Gastroesophageal sphincter (tissue), 4 donors: Measurements from ENCODE around the gene TP73. TPM values are rescaled to one million over a fixed set of nuclear protein-coding genes. Genes with fewer than 3 reads are reported as not detected.

Experiments
- ATAC-seq: fragments of 150-250 bp; one replicate; pipeline ENCODE4 v1.9.1; 2016; ENCODE audit warnings: mild to moderate bottlenecking, moderate library complexity
- H3K27ac ChIP-seq, 4 donors: fragments of 200-600 bp; sonication (generic) in 3 of 4; 1 replicate in 3 of 4; 2 replicates in 1 of 4; pipeline ENCODE4 v1.5.1; 2016 to 2019
- H3K27me3 ChIP-seq: fragments of 200-600 bp; sonication (generic); one replicate; pipeline ENCODE4 v1.5.1; 2019
- H3K36me3 ChIP-seq, 2 donors: fragments of 200-600 bp; sonication (generic); one replicate each; pipeline ENCODE4 v1.5.1; 2019; ENCODE audit warnings: control low read depth in 1 of 2
- H3K4me1 ChIP-seq, 3 donors: fragments of 200-600 bp; sonication (generic); 1 replicate in 2 of 3; 2 replicates in 1 of 3; pipeline ENCODE4 v1.5.1; 2016 to 2019; ENCODE audit warnings: control low read depth in 2 of 3
- H3K4me3 ChIP-seq, 2 donors: fragments of 200-600 bp; sonication (generic); one replicate each; pipeline ENCODE4 v1.5.1; 2019; ENCODE audit warnings: mild to moderate bottlenecking in 1 of 2, moderate library complexity in 1 of 2
- H3K9me3 ChIP-seq, 3 donors: fragments of 200-600 bp; sonication (generic); one replicate each; pipeline ENCODE4 v1.5.1; 2017 to 2019; ENCODE audit warnings: control low read depth in 2 of 3
- EP300 ChIP-seq: sonication (generic); formaldehyde crosslinking; IDR thresholded peaks from one replicate; pipeline ENCODE4 v1.6.1; 2017; ENCODE audit warnings: antibody characterized with exemption, mild to moderate bottlenecking
- POLR2A ChIP-seq, 2 donors: fragments of 450-650 bp; IDR thresholded peaks; one replicate each; pipeline ENCODE4 v1.6.1; 2017; ENCODE audit warnings: antibody characterized with exemption in 2 of 2, mild to moderate bottlenecking in 2 of 2, moderate library complexity in 1 of 2
- POLR2AphosphoS5 ChIP-seq: sonication (generic); formaldehyde crosslinking; IDR thresholded peaks from one replicate; pipeline ENCODE4 v1.6.1; 2017; ENCODE audit warnings: antibody characterized with exemption
- WGBS, 2 donors: methylation state at CpG; one replicate each; pipeline ENCODE4 v1.1.5; 2018; ENCODE audit warnings: low coverage in 1 of 2; 5-methylcytosine and 5-hydroxymethylcytosine counted together
- total RNA-seq, 4 donors: library from RNA; depleted of rRNA; stranded (reverse); fragments of >200 nt; gene quantifications; one replicate each; pipeline ENCODE4 v1.1.0, GENCODE V29; 2016
- TF ChIP-seq, protein P1 (sequence below), 4 experiments: fragments of 200-600 bp in 2 of 4; fragments of 450-650 bp in 2 of 4; sonication (generic) in 1 of 4; IDR thresholded peaks; one replicate each; pipeline ENCODE4 v1.5.1; 2017 to 2019; ENCODE audit warnings: antibody characterized with exemption in 4 of 4, mild to moderate bottlenecking in 2 of 4, moderate library complexity in 2 of 4

The TP73 gene
- total RNA-seq, 4 donors from 2014 or later = 0.19 to 0.22 TPM; not detected in 2

DNA sequence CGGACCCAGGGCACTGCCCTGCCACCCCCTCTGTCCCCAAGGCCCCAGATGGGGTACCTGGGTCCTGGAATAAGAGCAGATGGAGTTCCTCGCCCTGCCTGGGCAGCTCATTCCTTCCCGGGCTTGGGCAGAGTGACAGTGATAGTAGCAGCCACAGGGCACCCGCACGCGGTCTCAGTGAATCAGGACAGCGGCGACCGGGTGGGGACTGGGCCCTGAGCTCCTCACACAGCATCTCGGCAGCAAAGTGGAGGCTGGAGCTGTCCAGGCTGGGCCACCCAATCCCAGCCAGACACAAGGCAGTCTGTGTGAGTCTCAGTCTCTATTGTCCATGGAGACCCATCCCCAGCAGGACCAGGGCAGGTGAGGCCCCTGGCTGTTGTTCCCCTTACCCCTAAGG is 62.5 kb downstream of the TP73 start:
- H3K4me3 ChIP-seq = no peak overlapping the region
- WGBS, 2 donors = no CpG with 5 or more reads among the region's 10 CpGs
- H3K27ac ChIP-seq = no peak overlapping the region
- peaks cover 92% of the 10 kb centered on the region for H3K27me3 ChIP-seq
- TF ChIP-seq POLR2A (IDR thresholded peaks at IDR 0.05) = no peak
- TF ChIP-seq EP300 = no peak
- no peak for TF ChIP-seq POLR2AphosphoS5
- TF ChIP-seq, protein P1, sequence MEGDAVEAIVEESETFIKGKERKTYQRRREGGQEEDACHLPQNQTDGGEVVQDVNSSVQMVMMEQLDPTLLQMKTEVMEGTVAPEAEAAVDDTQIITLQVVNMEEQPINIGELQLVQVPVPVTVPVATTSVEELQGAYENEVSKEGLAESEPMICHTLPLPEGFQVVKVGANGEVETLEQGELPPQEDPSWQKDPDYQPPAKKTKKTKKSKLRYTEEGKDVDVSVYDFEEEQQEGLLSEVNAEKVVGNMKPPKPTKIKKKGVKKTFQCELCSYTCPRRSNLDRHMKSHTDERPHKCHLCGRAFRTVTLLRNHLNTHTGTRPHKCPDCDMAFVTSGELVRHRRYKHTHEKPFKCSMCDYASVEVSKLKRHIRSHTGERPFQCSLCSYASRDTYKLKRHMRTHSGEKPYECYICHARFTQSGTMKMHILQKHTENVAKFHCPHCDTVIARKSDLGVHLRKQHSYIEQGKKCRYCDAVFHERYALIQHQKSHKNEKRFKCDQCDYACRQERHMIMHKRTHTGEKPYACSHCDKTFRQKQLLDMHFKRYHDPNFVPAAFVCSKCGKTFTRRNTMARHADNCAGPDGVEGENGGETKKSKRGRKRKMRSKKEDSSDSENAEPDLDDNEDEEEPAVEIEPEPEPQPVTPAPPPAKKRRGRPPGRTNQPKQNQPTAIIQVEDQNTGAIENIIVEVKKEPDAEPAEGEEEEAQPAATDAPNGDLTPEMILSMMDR (IDR thresholded peaks at IDR 0.05) = no peak
- peaks cover 0 to 6% (median 0%) of the 10 kb centered on the region in 3 donors for H3K4me1 ChIP-seq
- ATAC-seq = no peak
- H3K36me3 ChIP-seq = no peaks in the 10 kb centered on the region
- H3K9me3 ChIP-seq = no peaks in the 10 kb centered on the region

DNA sequence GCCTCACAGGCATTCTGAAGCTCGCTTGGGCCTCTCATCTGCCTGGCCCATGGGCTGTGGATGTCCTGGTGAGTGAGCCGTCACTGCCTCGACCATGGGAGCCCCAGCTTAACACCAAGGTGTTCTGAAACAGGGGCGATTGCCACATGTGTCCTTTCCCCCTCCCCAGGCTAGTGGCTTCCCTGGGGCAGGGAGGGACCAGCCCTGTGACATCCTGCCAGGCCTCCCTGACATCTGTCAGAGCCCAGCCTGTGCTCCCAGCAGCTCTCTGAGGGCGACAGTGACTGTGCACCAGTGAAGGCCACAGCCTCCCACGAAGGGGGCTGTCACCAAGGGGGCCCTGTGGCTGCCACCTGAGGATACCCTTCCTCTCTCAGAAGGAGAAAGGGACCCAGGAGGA is 64.0 kb downstream of the TP73 start:
- no peak for TF ChIP-seq EP300
- TF ChIP-seq, protein P1 (IDR thresholded peaks at IDR 0.05) = no peak
- no peak for TF ChIP-seq POLR2AphosphoS5
- TF ChIP-seq POLR2A (IDR thresholded peaks at IDR 0.05) = no peak
- 100% methylated on average over 1 of the region's 6 CpGs; no CpG with 5 or more reads in 1 of the 2 donors for WGBS, 2 donors
- Histone ChIP-seq H3K36me3 (no peaks in the 10 kb centered on the region), H3K27me3 (peaks cover 76% of the 10 kb centered on the region), H3K27ac (no peak overlapping the region), H3K4me1 (peaks cover 0 to 6% (median 0%) of the 10 kb centered on the region in 3 donors), H3K4me3 (no peak overlapping the region), H3K9me3 (no peaks in the 10 kb centered on the region)
- no peak for ATAC-seq

DNA sequence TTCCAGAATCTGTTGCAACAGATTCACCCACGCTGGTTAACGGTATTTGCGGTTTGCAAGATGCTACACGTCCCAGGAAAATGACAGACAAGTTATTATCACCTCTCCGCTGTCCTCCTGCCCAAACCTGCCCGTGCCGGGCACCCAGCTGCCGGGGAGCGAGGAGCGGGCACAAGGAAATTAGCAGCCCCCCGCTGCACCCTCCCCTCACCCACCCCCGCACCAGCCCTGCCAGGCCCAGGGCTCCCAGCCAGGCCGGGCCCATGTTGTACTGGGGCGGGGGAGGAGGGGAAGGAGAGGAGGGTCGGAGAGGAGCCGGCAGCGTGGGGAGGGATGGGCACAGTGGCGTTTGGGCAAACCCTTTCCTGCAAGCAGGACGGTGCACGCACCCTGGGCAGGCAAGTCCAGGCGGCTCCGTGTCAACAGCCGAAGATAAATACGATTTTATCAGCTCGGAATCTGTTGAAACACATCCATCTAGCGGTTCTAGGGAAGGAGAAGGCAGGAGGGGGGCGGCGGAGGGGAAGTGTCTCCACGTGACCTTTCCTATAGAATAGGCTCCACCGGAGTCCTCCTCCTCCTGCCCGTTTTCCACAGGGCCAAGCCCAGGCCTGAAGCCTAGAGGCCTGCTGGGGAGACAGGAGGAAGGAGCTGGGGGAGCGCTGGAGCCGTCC is 64.9 kb downstream of the TP73 start:
- H3K9me3 ChIP-seq = no peaks in the 10 kb centered on the region
- H3K27ac ChIP-seq = no peak overlapping the region
- H3K4me3 ChIP-seq = no peak overlapping the region
- peaks cover 71% of the 10 kb centered on the region for H3K27me3 ChIP-seq
- H3K36me3 ChIP-seq = no peaks in the 10 kb centered on the region
- no peak for TF ChIP-seq POLR2AphosphoS5
- TF ChIP-seq, protein P1 (IDR thresholded peaks at IDR 0.05) = no peak
- no peak for TF ChIP-seq EP300
- TF ChIP-seq POLR2A (IDR thresholded peaks at IDR 0.05) = no peak
- no peak for ATAC-seq
- peaks cover 0 to 6% (median 0%) of the 10 kb centered on the region in 3 donors for H3K4me1 ChIP-seq
- 47 to 51% methylated on average over 7 to 10 of the region's 33 CpGs for WGBS, 2 donors

DNA sequence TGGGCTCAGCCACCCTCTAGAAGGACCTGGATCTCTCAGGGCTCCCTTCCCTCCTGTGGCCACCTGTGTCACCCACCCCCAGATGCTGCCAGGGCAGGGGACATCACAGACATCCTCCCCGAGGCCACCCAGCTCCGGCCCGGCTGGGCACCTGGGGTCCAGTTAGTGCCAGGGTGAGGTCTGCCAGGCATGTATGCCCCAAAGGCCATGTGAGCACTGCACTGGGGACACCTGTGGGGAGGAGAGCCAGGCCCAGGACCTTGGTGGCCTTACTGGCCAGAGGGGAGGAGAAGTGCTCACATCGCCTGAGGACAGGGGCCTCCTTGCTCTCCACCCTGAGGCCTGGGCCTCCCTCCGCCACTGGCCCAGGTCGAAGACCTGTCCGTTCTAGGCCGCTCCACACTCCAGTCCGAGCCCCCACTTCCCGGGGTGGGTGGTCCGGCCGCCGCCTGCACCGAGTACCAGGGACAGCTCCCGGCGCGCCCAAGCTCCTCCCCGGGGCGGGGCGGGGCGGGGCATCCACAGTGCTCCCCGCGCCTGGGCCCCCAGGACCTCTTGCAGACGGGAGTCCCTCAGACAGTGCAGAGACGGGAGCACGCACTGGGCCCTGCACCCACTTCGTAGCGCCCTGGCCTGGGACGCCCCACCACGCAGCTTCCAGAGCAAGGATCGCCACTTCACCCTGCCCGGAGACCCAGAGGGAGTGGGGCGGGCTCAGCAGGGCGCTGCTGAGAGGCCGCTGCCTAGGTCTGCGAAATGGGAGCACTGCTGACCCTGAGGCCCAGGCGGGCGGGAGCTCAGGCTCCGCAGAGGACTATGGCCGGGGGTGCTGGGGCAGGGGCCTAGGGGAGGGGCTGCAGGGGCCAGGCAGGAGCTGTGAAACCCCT is 65.6 kb downstream of the TP73 start:
- Histone ChIP-seq H3K4me1 (peaks cover 0 to 6% (median 0%) of the 10 kb centered on the region in 3 donors), H3K36me3 (no peaks in the 10 kb centered on the region), H3K4me3 (no peak overlapping the region), H3K9me3 (no peaks in the 10 kb centered on the region), H3K27ac (no peak overlapping the region), H3K27me3 (peaks cover 70% of the 10 kb centered on the region)
- ATAC-seq = no peak
- TF ChIP-seq, protein P1 (IDR thresholded peaks at IDR 0.05) = no peak
- no peak for TF ChIP-seq POLR2A (IDR thresholded peaks at IDR 0.05)
- no peak for TF ChIP-seq POLR2AphosphoS5
- no peak for TF ChIP-seq EP300
- WGBS, 2 donors = 0% methylated on average over 4 of the region's 40 CpGs; no CpG with 5 or more reads in 1 of the 2 donors
